IMR-90 (cell line): Measurements from ENCODE around the gene BIRC5. TPM values are rescaled to one million over a fixed set of nuclear protein-coding genes. Genes with fewer than 3 reads are reported as not detected.

Experiments used
- ATAC-seq: fragments of 200-7000 bp; cut with Tn5 transposase; 2 replicates; pipeline ENCODE4 v1.9.1; 2020; ENCODE audit warnings: low read depth, mild to moderate bottlenecking, moderate library complexity
- BruUV-seq: library from RNA; stranded (reverse); fragments of 400-500 nt; replicated peaks from 2 replicates; lab custom pipeline; 2021; lab: Mats Ljungman, UMichigan
- CTCF ChIA-PET: fragments of 300-600 bp; formaldehyde crosslinking; extraction: SDS; loops from one replicate; lab custom pipeline; 2021; ENCODE audit warnings: antibody characterized with exemption; lab: Yijun Ruan, JAX
- POLR2A ChIA-PET: fragments of 300-600 bp; sonication (Branson Sonifier 250); formaldehyde crosslinking; loops from one replicate; lab custom pipeline; 2022; ENCODE audit warnings: antibody characterized with exemption; ENCODE audit not compliant: unreplicated experiment; lab: Charles Lee
- DNase-seq: peaks from one replicate; pipeline ENCODE4 v3.0.0; 2013
- H2AFZ ChIP-seq: replicated peaks from 2 replicates; pipeline ENCODE3; 2013; ENCODE audit warnings: low read length, mild to moderate bottlenecking; ENCODE audit not compliant: poor library complexity
- H2AK5ac ChIP-seq: 2 replicates; pipeline ENCODE4 v1.6.1; 2013; ENCODE audit warnings: low read depth, low read length, inconsistent platforms
- H2AK9ac ChIP-seq: replicated peaks from 2 replicates; pipeline ENCODE3; 2013; ENCODE audit warnings: mild to moderate bottlenecking, low read depth, low read length, moderate library complexity; ENCODE audit not compliant: poor library complexity
- H2BK120ac ChIP-seq: 2 replicates; pipeline ENCODE4 v1.6.1; 2013; ENCODE audit warnings: low read depth, low read length, inconsistent platforms
- H2BK15ac ChIP-seq: 3 replicates; pipeline ENCODE4 v1.6.1; 2013; ENCODE audit warnings: low read depth, low read length, inconsistent platforms
- H2BK20ac ChIP-seq: 2 replicates; pipeline ENCODE4 v1.6.1; 2013; ENCODE audit warnings: low read depth, mild to moderate bottlenecking, inconsistent platforms, low read length, moderate library complexity
- H2BK5ac ChIP-seq: 2 replicates; pipeline ENCODE4 v1.6.1; 2013; ENCODE audit warnings: mild to moderate bottlenecking, low read depth, low read length, inconsistent platforms; ENCODE audit not compliant: poor library complexity, severe bottlenecking
- H3K14ac ChIP-seq: replicated peaks from 2 replicates; pipeline ENCODE4 v1.6.1; 2013; ENCODE audit warnings: low read depth, low read length, inconsistent platforms
- H3K18ac ChIP-seq: 2 replicates; pipeline ENCODE4 v1.6.1; 2013; ENCODE audit warnings: low read depth, low read length, control low read depth
- H3K23ac ChIP-seq: 2 replicates; pipeline ENCODE4 v1.6.1; 2013; ENCODE audit warnings: low read depth, low read length, inconsistent platforms
- H3K27ac ChIP-seq: 2 replicates; pipeline ENCODE4 v1.5.1; 2013; ENCODE audit warnings: mild to moderate bottlenecking, control low read depth, low read length; ENCODE audit not compliant: insufficient read depth
- H3K27me3 ChIP-seq: 2 replicates; pipeline ENCODE4 v1.6.1; 2013; ENCODE audit warnings: low read length; ENCODE audit not compliant: control insufficient read depth, insufficient read depth
- H3K36me3 ChIP-seq: 2 replicates; pipeline ENCODE4 v1.6.1; 2013; ENCODE audit warnings: low read length, mixed read lengths; ENCODE audit not compliant: control insufficient read depth, insufficient read depth
- H3K4ac ChIP-seq: 2 replicates; pipeline ENCODE4 v1.6.1; 2013; ENCODE audit warnings: low read depth, low read length, inconsistent platforms
- H3K4me1 ChIP-seq: 2 replicates; pipeline ENCODE4 v1.6.1; 2013; ENCODE audit warnings: low read length, mixed read lengths; ENCODE audit not compliant: control insufficient read depth, insufficient read depth
- H3K4me2 ChIP-seq: 2 replicates; pipeline ENCODE4 v1.6.1; 2013; ENCODE audit warnings: low read depth, mild to moderate bottlenecking, control low read depth, low read length, moderate library complexity
- H3K4me3 ChIP-seq: 2 replicates; pipeline ENCODE4 v1.5.1; 2013; ENCODE audit warnings: low read depth, mild to moderate bottlenecking, control low read depth, low read length, moderate library complexity; ENCODE audit not compliant: insufficient read depth
- H3K56ac ChIP-seq: 2 replicates; pipeline ENCODE4 v1.6.1; 2013; ENCODE audit warnings: low read length, inconsistent platforms; ENCODE audit not compliant: insufficient read depth; ENCODE audit errors: extremely low read depth
- H3K79me1 ChIP-seq, 2 experiments: 2 replicates each; pipeline ENCODE4 v1.6.1; 2013; ENCODE audit warnings: low read length in 2 of 2, inconsistent platforms in 1 of 2, low read depth in 1 of 2
- H3K9ac ChIP-seq: 2 replicates; pipeline ENCODE4 v1.6.1; 2013; ENCODE audit warnings: low read depth, low read length, control low read depth
- H3K9me1 ChIP-seq: 2 replicates; pipeline ENCODE4 v1.6.1; 2013; ENCODE audit warnings: low read length, inconsistent platforms; ENCODE audit not compliant: insufficient read depth
- H3K9me3 ChIP-seq: 2 replicates; pipeline ENCODE4 v1.6.1; 2013; ENCODE audit warnings: low read length; ENCODE audit not compliant: control insufficient read depth, insufficient read depth
- H4K20me1 ChIP-seq: 2 replicates; pipeline ENCODE4 v1.6.1; 2013; ENCODE audit warnings: low read length, inconsistent platforms; ENCODE audit not compliant: insufficient read depth
- H4K5ac ChIP-seq: 2 replicates; pipeline ENCODE4 v1.6.1; 2013; ENCODE audit warnings: mild to moderate bottlenecking, low read depth, low read length, control low read depth
- H4K8ac ChIP-seq, 2 experiments: 2 replicates each; pipeline ENCODE4 v1.6.1; 2013; ENCODE audit warnings: low read depth in 2 of 2, low read length in 2 of 2, control low read depth in 1 of 2, inconsistent platforms in 1 of 2
- H4K91ac ChIP-seq: 2 replicates; pipeline ENCODE4 v1.6.1; 2013; ENCODE audit warnings: low read depth, low read length, inconsistent platforms; ENCODE audit not compliant: insufficient read depth
- BHLHE40 ChIP-seq: fragments of 150-350 bp; IDR thresholded peaks from 2 replicates; pipeline ENCODE4 v1.6.1; 2016; ENCODE audit warnings: mild to moderate bottlenecking, low read depth, low read length
- CEBPB ChIP-seq: IDR thresholded peaks from 2 replicates; pipeline ENCODE4 v1.6.1; 2012; ENCODE audit warnings: low read depth, low read length, improper control_type of control experiment
- CHD1 ChIP-seq: IDR thresholded peaks from 2 replicates; pipeline ENCODE4 v1.6.1; 2012; ENCODE audit warnings: low read depth, low read length, improper control_type of control experiment
- FOS ChIP-seq: fragments of 150-350 bp; IDR thresholded peaks from 2 replicates; pipeline ENCODE4 v1.6.1; 2016; ENCODE audit warnings: low read depth, low read length
- MAFK ChIP-seq: IDR thresholded peaks from 2 replicates; pipeline ENCODE4 v1.6.1; 2012; ENCODE audit warnings: low read depth, low read length, improper control_type of control experiment
- MAZ ChIP-seq: IDR thresholded peaks from 2 replicates; pipeline ENCODE4 v1.6.1; 2012; ENCODE audit warnings: low read depth, mild to moderate bottlenecking, low read length, improper control_type of control experiment, moderate library complexity, borderline replicate concordance
- MXI1 ChIP-seq: IDR thresholded peaks from 2 replicates; pipeline ENCODE4 v1.6.1; 2012; ENCODE audit warnings: low read depth, mild to moderate bottlenecking, low read length, moderate library complexity, borderline replicate concordance
- NFE2L2 ChIP-seq: fragments of 150-350 bp; IDR thresholded peaks from 2 replicates; pipeline ENCODE4 v1.6.1; 2016; ENCODE audit warnings: low read depth, mild to moderate bottlenecking, low read length
- POLR2A ChIP-seq: IDR thresholded peaks from 2 replicates; pipeline ENCODE4 v1.6.1; 2012; ENCODE audit warnings: mild to moderate bottlenecking, low read depth, low read length
- RAD21 ChIP-seq: IDR thresholded peaks from 2 replicates; pipeline ENCODE4 v1.6.1; 2012; ENCODE audit warnings: low read length, improper control_type of control experiment
- RCOR1 ChIP-seq: IDR thresholded peaks from 2 replicates; pipeline ENCODE4 v1.6.1; 2012; ENCODE audit warnings: mild to moderate bottlenecking, low read length, improper control_type of control experiment; ENCODE audit not compliant: insufficient replicate concordance
- RFX5 ChIP-seq: IDR thresholded peaks from 2 replicates; pipeline ENCODE4 v1.8.0; 2012; ENCODE audit warnings: low read depth, mild to moderate bottlenecking, low read length, moderate library complexity
- SMC3 ChIP-seq: fragments of 150-350 bp; IDR thresholded peaks from 2 replicates; pipeline ENCODE4 v1.6.1; 2016; ENCODE audit warnings: low read depth, mild to moderate bottlenecking, antibody characterized with exemption, low read length, moderate library complexity
- WGBS, 2 experiments: methylation state at CpG; one replicate each; pipeline versions ENCODE4 v1.1.5 to v1.1.7; 2013; ENCODE audit warnings: missing lambda C conversion rate in 2 of 2; ENCODE audit not compliant: insufficient read length in 1 of 2; ENCODE audit errors: extremely low coverage in 2 of 2; 5-methylcytosine and 5-hydroxymethylcytosine counted together
- dilution Hi-C: fragments of 300-500 bp; cut with HindIII; formaldehyde crosslinking; loops from one replicate; pipeline ENCODE4 v1.14.3; 2018; ENCODE audit warnings: low sequenced_read_pairs; ENCODE audit not compliant: unreplicated experiment
- in situ Hi-C: fragments of 300-500 bp; cut with MboI; formaldehyde crosslinking; loops from 3 replicates; pipeline ENCODE4 v1.14.3; 2019; ENCODE audit warnings: low sequenced_read_pairs, inconsistent platforms, mixed read lengths
- intact Hi-C: fragments of 100-400 bp; cut with micrococcal nuclease; formaldehyde crosslinking; loops from 2 replicates; pipeline ENCODE4 v1.10.0; 2022
- polyA plus RNA-seq, 3 experiments: library from polyadenylated mRNA; depleted of rRNA; stranded (reverse); fragments of >200 nt; gene quantifications; 2 replicates each; pipeline ENCODE4 v1.2.3, GENCODE V29; 2012; ENCODE audit warnings: low replicate concordance in 1 of 3
- total RNA-seq: library from RNA; depleted of rRNA; stranded (reverse); fragments of >200 nt; gene quantifications from 2 replicates; pipeline ENCODE4 v1.2.3, GENCODE V29; 2012
- TF ChIP-seq, protein P1 (sequence below): fragments of 150-350 bp; IDR thresholded peaks from 2 replicates; pipeline ENCODE4 v1.6.1; 2017; ENCODE audit warnings: mild to moderate bottlenecking, antibody characterized with exemption, low read length, low read depth
- TF ChIP-seq, protein P2 (sequence below): fragments of 150-350 bp; IDR thresholded peaks from 2 replicates; pipeline ENCODE4 v1.6.1; 2016; ENCODE audit warnings: low read depth, mild to moderate bottlenecking, low read length, moderate library complexity, borderline replicate concordance
- TF ChIP-seq, protein P3 (sequence below): conservative IDR thresholded peaks from 2 replicates; pipeline ENCODE4 v1.5.1; 2012; ENCODE audit warnings: mild to moderate bottlenecking, low read depth, low read length, improper control_type of control experiment

Gene BIRC5
- total and polyA plus RNA-seq, 2 of the 4 experiments (the other 2 are of a cell fraction): 16.6 to 52.7 TPM

DNA sequence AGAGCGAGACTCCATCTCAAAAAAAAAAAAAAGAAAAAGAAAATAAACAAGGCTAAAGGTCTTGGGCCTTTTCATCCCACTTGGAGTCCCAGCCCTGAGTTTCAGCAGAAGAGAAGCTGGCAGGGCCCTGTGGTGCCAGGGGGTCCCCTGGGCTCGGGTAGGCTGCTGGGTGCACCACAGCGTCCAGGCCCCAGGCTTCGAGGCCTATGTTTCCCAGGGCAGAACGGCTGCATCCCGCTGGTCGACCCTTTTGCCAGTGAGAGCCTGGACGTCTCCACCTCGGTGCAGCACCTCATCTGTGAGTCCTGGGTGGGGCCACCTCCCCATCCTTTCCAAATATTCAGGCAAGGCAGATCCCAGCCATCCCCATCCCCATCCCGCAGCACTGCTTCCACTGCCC, 19.6 kb downstream of the BIRC5 start:
- CTCF ChIA-PET: no interaction called here
- no TSS peak for BruUV-seq

More for the DNA sequence above, 19.6 kb downstream of the BIRC5 start:
- Histone ChIP-seq H4K5ac (no peak overlapping the region), H2BK20ac (no peak overlapping the region), H2BK120ac (no peak overlapping the region), H3K14ac (no peak overlapping the region), H4K8ac (no peak overlapping the region), H3K9me3 (no peaks in the 10 kb centered on the region), H3K4me2 (no peak overlapping the region), H3K27me3 (peaks cover 44% of the 10 kb centered on the region), H3K79me1 (no peaks in the 10 kb centered on the region), H3K9ac (no peak overlapping the region), H3K9me1 (no peaks in the 10 kb centered on the region), H2AK9ac (no peak overlapping the region), H2BK15ac (no peak overlapping the region), H4K20me1 (no peaks in the 10 kb centered on the region), H2AFZ (no peak overlapping the region), H2AK5ac (no peak overlapping the region), H3K23ac (no peak overlapping the region), H3K4me1 (no peaks in the 10 kb centered on the region), H3K56ac (no peak overlapping the region), H3K18ac (no peak overlapping the region), H3K27ac (no peak overlapping the region), H4K91ac (no peak overlapping the region), H2BK5ac (no peak overlapping the region), H3K36me3 (no peaks in the 10 kb centered on the region), H3K4me3 (no peak overlapping the region), H3K4ac (no peak overlapping the region)
- intact Hi-C loops (no loop called here), dilution Hi-C loops (no loop called here), in situ Hi-C loops (no loop called here)
- ATAC-seq: no peak
- POLR2A ChIA-PET: interaction anchor here (0.6 kb wide), 1 partner anchor 40 kb away, joined by 3 read pairs; no protein-coding TSS in a partner anchor
- WGBS, 2 experiments: 86% methylated on average over 2 of the region's 10 CpGs; no CpG with 5 or more reads in 1 of the 2 experiments
- DNase-seq: no peak
- TF ChIP-seq CEBPB (no peak), MXI1 (no peak), SMC3 (no peak), RCOR1 (no peak), RAD21 (no peak), RFX5 (no peak), CHD1 (no peak), MAZ (no peak), MAFK (no peak), NFE2L2 (no peak), BHLHE40 (no peak), POLR2A (no peak), FOS (no peak)
- TF ChIP-seq, protein P1, sequence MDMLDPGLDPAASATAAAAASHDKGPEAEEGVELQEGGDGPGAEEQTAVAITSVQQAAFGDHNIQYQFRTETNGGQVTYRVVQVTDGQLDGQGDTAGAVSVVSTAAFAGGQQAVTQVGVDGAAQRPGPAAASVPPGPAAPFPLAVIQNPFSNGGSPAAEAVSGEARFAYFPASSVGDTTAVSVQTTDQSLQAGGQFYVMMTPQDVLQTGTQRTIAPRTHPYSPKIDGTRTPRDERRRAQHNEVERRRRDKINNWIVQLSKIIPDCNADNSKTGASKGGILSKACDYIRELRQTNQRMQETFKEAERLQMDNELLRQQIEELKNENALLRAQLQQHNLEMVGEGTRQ: no peak
- TF ChIP-seq, protein P2, sequence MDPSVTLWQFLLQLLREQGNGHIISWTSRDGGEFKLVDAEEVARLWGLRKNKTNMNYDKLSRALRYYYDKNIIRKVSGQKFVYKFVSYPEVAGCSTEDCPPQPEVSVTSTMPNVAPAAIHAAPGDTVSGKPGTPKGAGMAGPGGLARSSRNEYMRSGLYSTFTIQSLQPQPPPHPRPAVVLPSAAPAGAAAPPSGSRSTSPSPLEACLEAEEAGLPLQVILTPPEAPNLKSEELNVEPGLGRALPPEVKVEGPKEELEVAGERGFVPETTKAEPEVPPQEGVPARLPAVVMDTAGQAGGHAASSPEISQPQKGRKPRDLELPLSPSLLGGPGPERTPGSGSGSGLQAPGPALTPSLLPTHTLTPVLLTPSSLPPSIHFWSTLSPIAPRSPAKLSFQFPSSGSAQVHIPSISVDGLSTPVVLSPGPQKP: no peak
- TF ChIP-seq, protein P3, sequence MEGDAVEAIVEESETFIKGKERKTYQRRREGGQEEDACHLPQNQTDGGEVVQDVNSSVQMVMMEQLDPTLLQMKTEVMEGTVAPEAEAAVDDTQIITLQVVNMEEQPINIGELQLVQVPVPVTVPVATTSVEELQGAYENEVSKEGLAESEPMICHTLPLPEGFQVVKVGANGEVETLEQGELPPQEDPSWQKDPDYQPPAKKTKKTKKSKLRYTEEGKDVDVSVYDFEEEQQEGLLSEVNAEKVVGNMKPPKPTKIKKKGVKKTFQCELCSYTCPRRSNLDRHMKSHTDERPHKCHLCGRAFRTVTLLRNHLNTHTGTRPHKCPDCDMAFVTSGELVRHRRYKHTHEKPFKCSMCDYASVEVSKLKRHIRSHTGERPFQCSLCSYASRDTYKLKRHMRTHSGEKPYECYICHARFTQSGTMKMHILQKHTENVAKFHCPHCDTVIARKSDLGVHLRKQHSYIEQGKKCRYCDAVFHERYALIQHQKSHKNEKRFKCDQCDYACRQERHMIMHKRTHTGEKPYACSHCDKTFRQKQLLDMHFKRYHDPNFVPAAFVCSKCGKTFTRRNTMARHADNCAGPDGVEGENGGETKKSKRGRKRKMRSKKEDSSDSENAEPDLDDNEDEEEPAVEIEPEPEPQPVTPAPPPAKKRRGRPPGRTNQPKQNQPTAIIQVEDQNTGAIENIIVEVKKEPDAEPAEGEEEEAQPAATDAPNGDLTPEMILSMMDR: no peak
